DMS114 treated with DMSO at 0.1 percent for 48 hours (cell line): ENCODE results near the gene CDHR2.

Experiments used
- DNase-seq: peaks from one replicate; lab custom pipeline; 2025; ENCODE audit not compliant: unreplicated experiment; lab: John Stamatoyannopoulos, UW

Gene CDHR2

DNA sequence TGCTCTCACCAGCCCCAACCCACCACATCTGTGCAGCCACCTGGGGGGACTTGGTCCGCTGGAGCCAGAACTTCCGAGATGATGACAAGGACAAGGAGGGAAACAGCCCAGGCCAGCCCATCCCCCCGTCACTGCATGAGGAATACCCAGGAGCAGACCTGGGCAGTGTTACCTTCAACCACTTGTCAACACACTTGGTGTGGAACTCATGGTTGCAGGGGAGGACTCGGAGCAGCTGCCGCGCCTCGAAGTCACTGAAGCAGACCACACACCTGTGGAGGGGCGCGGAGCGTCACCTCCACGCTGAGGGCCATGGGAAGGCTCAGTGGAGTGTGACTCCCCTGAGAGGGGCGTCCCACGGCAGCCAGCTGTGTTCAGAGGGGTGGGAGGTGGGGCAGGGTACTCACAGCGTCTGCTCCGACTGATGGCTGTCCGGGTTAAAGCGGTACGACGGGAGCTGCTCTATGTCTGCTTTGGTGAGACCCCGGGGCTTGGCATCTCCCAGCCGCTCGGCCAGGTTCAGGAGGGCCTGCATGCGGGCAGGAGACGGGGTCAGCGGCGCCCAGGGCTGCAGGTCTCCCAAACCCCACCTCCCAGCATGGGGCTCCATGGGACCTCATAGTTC is 19.9 kb upstream of the CDHR2 start:
- DNase-seq, result no peak

DNA sequence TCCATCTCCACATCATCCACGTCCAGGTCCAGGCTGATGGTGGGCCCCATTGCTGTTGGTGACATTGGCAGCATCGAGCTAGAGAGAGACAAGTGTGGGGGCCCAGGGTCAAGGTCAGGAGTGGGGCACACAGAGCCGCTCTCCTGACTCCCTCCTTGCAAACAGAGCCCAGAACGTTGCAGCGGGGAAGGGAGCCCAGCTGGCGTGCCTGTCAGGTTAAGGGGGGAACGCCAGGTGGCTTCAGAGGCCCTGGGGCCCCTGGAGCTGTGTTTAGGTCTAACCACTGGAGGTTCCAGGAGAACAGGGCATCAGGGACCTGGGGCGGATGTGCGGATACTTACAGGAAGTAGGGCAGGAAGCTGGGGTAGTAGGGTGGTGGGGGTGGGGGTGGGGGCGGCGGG is 19.4 kb upstream of the CDHR2 start:
- DNase-seq, result no peak

DNA sequence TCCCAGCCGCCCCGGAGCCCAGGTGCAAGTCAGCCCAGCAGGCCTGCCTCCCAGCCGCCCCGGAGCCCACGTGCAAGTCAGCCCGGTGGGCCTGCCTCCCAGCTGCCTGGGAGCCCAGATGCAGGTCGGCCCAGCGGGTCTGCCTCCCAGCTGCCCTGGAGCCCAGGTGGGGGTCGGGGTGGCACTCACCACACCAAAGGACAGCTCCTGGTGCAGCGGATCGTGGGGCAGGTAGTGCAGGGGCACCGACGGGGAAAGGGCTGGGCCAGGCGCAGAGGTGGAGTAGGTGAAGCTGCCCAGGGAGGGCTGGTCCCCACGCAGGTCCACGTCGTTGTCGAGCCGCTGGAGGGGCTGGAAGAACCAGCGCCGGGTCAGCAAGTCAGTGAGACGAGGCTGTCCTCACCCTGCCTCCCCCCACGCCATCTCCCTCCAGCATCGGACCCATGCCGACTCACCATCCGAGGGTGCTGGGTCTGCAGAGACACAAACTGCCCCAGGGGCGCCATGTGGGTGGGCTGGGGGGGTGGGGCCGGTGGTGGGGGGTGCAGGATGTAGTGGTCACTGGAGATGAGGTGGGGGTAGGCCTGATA is 18.7 kb upstream of the CDHR2 start:
- DNase-seq, result no peak

GRCh38 chr5:176530983-176531901 is 17.9 kb upstream of the CDHR2 start:
- no peak for DNase-seq

- no peak for DNase-seq
Observed at GRCh38 chr5:176531902-176532493, 17.1 kb upstream of the CDHR2 start.

DNA sequence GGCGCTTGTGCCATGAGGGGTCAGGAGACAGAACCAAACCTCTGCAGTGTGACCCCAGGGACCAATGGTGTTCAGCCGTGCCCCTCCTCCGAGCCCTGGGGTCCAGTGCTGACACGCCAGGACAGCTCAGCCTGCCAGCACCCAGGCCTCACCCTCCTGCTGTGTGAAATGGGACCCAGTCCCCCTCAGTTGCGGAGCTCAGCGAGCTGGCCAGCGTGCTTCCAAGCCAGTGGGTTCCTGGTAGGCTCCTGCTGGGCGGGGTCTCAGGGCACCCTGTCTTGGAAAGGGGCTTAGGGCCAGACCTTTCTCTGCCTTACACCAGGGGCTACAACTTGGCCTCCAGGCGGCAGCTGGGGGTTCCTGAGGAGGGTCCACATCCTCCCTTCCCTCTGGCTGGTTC is 16.3 kb upstream of the CDHR2 start:
- DNase-seq, result no peak

- DNase-seq, result no peak
Observed at GRCh38 chr5:176533390-176533789, 15.8 kb upstream of the CDHR2 start.

DNA sequence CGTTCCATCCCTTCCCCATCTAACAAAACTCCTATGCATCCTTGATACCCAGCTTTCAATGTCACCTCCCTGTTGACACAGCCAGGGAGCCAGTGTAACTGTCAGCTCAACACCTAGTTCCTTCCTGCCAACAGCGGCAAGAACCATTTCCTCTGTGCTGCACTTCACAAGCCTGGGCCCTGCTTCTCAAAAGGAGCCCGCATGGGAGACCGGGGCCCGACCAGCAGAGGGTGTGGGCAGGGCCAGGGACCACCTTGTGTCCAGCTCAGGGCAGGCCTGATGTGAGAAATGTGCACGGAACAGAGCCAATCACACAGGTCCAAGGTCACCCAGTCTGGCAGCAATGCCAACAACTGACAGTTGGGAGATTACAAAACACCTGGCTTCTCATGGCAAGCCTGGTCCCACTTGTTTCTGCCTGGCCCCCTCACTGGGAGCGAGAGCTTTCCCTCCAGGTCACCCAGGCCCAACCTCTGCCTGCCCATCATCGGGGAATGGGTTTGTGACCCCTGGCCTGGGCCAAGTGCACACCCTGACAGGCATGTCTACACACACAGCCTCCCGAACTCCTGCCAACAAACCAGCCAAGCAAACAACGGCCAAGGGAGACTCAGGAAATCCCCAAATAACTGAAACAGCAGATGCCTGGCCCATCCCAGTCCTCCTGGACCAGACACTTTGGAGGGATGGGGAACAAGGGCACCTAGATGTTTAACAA is 15.1 kb upstream of the CDHR2 start:
- no peak for DNase-seq

DNA sequence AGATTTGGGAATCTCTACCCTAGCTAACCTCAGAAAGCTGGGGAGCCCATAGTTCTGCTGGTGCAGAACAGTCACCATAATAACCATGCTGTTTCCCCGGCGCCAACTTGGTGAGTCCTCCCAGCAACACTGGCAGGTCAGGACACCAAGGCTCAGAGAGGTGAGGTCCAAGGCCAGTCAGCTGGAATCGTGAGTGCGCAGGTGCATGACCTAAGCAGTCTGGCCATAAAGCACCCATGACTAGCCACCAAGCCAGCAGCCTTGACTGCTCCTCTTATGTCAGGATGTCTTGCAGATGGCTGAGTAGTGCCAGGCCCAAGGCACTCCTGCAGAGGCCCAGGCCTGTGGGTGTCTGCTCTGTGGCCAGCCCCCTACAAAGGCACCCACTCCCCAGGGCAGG is 14.5 kb upstream of the CDHR2 start:
- no peak for DNase-seq

- no peak for DNase-seq
Observed at GRCh38 chr5:176535101-176535663, 14.0 kb upstream of the CDHR2 start.

- no peak for DNase-seq
Observed at GRCh38 chr5:176535664-176536131, 13.4 kb upstream of the CDHR2 start.

- peak; percentile 38 for DNase-seq
Observed at GRCh38 chr5:176536132-176536901, 12.8 kb upstream of the CDHR2 start.

DNA sequence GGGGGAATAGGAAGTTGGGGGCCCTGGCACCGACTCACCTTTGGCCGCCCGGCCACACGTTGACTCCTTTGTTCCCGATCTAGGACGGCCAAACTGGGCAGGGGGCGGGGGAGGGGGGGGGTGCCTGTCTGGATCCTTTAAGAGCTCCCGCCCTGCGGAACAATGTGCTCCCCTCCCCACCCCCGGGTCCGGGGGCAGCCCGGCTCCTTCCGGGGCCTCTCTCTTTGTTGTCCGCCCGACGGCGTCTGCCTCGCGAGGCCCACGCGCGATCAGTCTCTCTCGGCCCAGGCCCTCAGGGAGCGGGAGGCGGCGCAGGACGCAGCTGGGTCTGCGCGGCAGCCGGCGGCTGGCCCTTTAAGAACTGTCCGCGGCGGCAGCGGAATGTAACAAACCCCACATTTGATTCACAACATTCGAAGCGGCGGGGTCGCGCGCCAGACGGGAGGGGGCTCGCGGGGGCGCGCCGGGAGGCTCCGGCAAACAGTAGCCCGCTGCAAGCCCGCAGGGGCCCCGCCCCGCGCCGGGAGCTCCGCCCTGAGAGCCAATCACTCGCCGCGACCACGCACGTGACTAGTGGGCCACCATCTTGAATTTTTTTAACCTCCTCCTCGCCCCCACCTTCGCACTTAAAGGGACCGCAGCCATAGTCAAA is 12.1 kb upstream of the CDHR2 start, which contains the start of gene RNF44:
Gene RNF44 (minus strand): TSS at position 501 of the 652 bp plus-strand sequence. CDS start 4,930 bp downstream, outside the sequence.
- DNase-seq, result peak; percentile 97

DNA sequence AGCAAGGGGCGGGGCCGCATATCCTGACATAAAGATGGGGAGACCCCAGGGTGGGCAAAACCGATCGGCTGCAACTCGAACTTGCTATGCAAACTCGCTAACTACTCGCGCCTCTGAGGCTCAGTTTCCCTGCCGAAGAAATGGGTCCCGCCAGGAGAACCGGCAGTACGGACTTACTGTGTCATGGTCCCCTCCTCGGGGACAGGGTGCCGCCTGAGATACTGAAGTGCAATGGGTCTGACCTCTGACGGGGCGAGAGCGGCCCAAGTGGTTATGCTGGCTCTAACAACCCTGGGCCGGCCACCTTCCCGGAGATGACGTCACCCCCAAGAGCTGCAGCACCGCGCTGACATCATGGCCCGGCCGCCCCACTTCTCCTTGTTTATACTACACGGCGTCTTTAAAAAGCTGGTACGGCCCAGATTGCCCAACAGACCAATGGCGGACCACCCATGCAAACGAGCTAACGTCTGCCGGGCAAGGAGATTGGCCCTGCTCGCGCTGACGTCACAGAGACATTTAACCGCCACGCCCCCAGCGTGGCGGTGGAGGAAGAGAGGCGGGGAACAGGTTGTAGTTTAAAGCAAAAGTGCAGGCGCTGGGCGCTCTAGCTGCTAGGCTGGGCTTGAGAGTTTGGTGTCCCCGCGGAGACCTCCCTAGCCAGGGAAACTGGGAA is 11.4 kb upstream of the CDHR2 start:
- peak; percentile 98 for DNase-seq

GRCh38 chr5:176538230-176538988 is 10.7 kb upstream of the CDHR2 start:
- no peak for DNase-seq

DNA sequence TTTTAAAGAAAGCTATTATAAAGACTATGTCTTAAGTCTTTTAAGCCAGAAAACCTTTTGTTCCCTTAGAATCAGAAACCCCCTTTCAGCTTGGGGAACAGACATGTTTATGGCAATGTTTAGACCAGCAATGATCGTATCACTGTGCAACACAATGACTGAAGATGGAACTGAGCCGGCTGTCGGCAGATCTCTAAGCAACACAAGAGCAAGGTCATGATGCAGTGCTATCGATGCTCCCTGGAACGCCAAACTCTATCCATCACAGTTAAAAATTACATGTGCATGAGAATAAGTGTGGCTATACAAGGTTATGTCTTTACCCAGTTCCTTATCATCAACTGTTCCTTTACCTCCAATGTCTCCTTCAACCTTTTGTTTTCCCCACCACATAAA is 10.2 kb upstream of the CDHR2 start:
- no peak for DNase-seq

- no peak for DNase-seq
Observed at GRCh38 chr5:176540476-176540899, 8.7 kb upstream of the CDHR2 start.

GRCh38 chr5:176540956-176541337 is 8.2 kb upstream of the CDHR2 start:
- DNase-seq, result no peak
